Epithelial cell of esophagus (primary cell): ENCODE data around the gene CREB5.
A peak's percentile ranks its signal among the peaks of the same experiment; 100 is the strongest.

Experiments used
- DNase-seq: peaks from one replicate; pipeline ENCODE4 v3.0.0; 2010; ENCODE audit warnings: low read depth
- H3K4me3 ChIP-seq: 2 replicates; pipeline ENCODE4 v1.5.1; 2011; ENCODE audit warnings: mild to moderate bottlenecking, low read length, control low read depth
- CTCF ChIP-seq: IDR thresholded peaks from 2 replicates; pipeline ENCODE4 v1.5.1; 2011; ENCODE audit warnings: low read depth, mild to moderate bottlenecking, low read length, control low read depth, inconsistent platforms; ENCODE audit not compliant: insufficient read depth; ENCODE audit errors: missing control alignments

Gene CREB5

DNA sequence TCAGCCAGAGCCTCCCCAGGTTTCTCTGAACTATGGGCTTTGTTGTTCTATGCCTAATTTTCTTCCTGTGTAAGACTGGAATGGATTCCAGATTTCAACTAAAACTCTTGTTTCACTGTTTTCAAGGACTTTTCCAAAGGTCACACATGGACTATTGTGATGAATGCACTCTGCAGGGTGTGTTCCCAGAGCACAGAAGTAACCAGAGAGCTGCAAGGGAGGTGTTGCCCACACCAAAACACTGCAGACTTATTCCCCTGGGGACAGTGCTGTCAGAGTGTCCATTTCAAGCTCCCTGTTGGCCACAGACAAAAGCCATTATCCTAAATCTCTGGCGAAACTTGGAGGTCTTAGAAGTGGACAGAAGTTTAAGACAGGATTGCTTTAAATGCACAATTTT lies 314.2 kb downstream of the CREB5 start:
- H3K4me3 ChIP-seq = no peak overlapping the region
- no peak for TF ChIP-seq CTCF
- DNase-seq = no peak

DNA sequence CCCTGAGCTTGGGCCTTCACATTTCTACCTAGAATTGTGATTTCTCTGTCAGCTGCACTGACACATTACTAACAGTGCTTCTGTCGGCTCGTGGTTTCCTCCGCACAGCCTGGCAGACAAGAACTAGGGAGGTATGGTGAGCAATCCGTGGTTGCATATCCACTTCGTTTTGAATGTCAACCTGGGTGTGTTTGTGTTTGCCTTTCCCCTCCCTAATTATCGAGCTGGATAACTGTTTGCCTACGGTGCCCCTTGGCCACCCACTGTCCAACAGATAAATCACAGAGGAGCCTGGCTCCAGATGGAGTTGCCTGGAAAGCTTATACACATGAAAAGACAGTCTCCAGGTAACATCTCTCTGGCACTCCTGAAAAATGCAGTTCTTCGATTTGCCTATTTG lies 317.0 kb downstream of the CREB5 start:
- TF ChIP-seq CTCF = no peak
- DNase-seq = peak; percentile 43

DNA sequence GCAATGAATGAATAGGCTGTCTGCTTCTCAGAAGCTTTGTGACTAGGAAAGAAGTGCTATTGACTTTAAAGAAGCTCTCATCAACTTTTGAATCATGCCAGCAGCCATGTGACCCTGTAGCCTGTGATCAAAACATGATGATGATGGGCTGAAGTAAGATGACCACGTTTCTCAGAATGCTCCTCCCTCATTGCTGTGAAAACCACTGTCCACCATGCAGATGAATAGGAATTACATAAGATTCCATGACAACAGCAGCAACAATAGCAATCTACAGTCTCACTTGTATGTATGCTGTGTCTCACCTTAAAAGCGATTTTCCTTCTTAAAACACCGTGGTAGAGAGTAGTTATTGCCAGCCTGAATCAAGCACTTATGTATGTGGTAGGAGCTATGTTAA lies 317.4 kb downstream of the CREB5 start:
- no peak for TF ChIP-seq CTCF
- peak; percentile 16 for DNase-seq
- H3K4me3 ChIP-seq = no peak overlapping the region

More for the DNA sequence above, 317.0 kb downstream of the CREB5 start:
- no peak overlapping the region for H3K4me3 ChIP-seq

- no peak overlapping the region for H3K4me3 ChIP-seq
- DNase-seq = no peak
- no peak for TF ChIP-seq CTCF
Measured at GRCh38 chr7:28731092-28731658, 318.9 kb downstream of the CREB5 start.

- no peak for TF ChIP-seq CTCF
- DNase-seq = peak; percentile 22
- no peak overlapping the region for H3K4me3 ChIP-seq
Measured at GRCh38 chr7:28732071-28732869, 320.0 kb downstream of the CREB5 start.

GRCh38 chr7:28733035-28733434 lies 320.7 kb downstream of the CREB5 start:
- no peak for TF ChIP-seq CTCF
- no peak for DNase-seq

More at GRCh38 chr7:28733035-28733434, 320.7 kb downstream of the CREB5 start:
- no peak overlapping the region for H3K4me3 ChIP-seq
